Measurements from ENCODE around the gene HSPD1. TPM values are rescaled to one million over a fixed set of nuclear protein-coding genes. Genes with fewer than 3 reads are reported as not detected.
A peak's percentile ranks its signal among the peaks of the same experiment; 100 is the strongest.

Gene HSPD1
- total and polyA plus RNA-seq, 2 of the 13 experiments (the other 11 are each of a cell fraction or from before 2014, with no cell fraction given) = 685 to 2,610 TPM

DNA sequence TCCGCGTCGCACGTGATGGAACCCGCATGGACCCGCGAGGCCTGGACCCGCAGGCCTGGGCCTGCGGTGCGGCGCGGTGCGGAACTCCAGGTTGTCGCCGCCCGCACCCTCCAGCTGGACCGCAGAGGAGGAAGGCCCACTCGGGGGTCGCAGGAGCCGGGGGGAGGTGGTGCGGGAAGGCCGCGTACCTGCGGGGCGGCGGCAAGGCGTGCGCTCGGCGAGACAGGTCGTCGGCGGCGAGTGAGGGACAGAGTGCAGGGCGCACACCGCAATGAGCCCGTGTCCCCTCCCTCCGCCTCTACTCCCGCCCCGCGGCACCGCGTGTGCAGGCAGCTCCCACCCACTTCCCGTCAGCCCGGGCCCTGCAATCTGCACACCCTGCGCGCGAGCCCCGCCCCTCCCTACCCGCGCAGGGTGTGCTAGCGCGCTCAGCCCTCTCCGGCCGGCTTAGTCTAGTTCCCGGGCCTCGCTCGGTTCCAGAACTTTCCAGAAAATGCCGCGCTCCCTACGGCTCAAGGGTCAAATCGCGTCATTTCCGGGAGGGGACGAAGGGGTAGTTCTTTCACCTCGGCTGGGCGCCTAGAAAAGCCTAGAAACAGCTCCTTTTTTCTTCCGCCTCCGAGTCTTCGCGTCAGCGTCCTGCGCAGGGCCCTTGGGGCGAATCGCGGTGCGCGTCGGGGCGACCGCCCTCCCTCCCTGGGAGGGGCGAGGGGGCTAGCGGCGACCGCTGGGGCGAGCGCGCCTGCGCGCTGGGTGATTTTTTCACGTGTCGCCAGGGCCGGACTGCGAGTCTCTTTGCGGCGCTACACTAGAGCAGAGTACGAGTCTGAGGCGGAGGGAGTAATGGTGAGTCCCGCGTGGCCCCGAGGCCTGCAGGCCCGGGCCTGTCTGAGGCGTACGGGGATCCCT is at the start of gene HSPD1, which contains the start of gene HSPE1 (continued):
- TF ChIP-seq, protein P1, sequence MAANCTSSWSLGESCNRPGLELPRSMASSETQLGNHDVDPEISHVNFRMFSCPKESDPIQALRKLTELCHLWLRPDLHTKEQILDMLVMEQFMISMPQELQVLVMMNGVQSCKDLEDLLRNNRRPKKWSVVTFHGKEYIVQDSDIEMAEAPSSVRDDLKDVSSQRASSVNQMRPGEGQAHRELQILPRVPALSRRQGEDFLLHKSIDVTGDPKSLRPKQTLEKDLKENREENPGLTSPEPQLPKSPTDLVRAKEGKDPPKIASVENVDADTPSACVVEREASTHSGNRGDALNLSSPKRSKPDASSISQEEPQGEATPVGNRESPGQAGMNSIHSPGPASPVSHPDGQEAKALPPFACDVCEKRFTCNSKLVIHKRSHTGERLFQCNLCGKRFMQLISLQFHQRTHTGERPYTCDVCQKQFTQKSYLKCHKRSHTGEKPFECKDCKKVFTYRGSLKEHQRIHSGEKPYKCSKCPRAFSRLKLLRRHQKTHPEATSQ (CRISPR knock-in tag; IDR thresholded peaks at IDR 0.05; ENCODE audit: borderline replicate concordance) = peak; percentile 98
- TF ChIP-seq ZNF777 (CRISPR knock-in tag; IDR thresholded peaks at IDR 0.05) (peak; percentile 78), FOSL2 (CRISPR knock-in tag; IDR thresholded peaks at IDR 0.05) (peak; percentile 82), FOXK1 (CRISPR knock-in tag; IDR thresholded peaks at IDR 0.05; ENCODE audit: borderline replicate concordance, low read depth) (peak; percentile 67), ZKSCAN8 (CRISPR knock-in tag; IDR thresholded peaks at IDR 0.05; ENCODE audit: borderline replicate concordance) (peak; percentile 90; the same call in 1 of the 2 replicates), ZNF792 (CRISPR knock-in tag; IDR thresholded peaks at IDR 0.05) (peak; percentile 87), ZNF383 (CRISPR knock-in tag; IDR thresholded peaks at IDR 0.05; ENCODE audit: borderline replicate concordance) (peak; percentile 97), PCBP2 (optimal IDR thresholded peaks at IDR 0.05; ENCODE audit: low read depth, low read length, poor library complexity, severe bottlenecking) (peak; percentile 45), ARHGAP35 (CRISPR knock-in tag; IDR thresholded peaks at IDR 0.05; ENCODE audit: borderline replicate concordance) (peak; percentile 98; the same call in 1 of the 2 replicates), ZNF530 (CRISPR knock-in tag; IDR thresholded peaks at IDR 0.05; ENCODE audit: low read depth) (peak; percentile 95), TBX3 (IDR thresholded peaks at IDR 0.05; ENCODE audit: borderline replicate concordance) (peak; percentile 87), ZNF672 (CRISPR knock-in tag; IDR thresholded peaks at IDR 0.05) (peak; percentile 92), ZNF607 (CRISPR knock-in tag; IDR thresholded peaks at IDR 0.05; ENCODE audit: borderline replicate concordance) (peak; percentile 94; the same call in 1 of the 2 replicates), MTF1 (CRISPR knock-in tag; IDR thresholded peaks at IDR 0.05) (peak; percentile 92; the same call in 1 of the 2 replicates), DNMT3B (CRISPR knock-in tag; conservative IDR thresholded peaks at IDR 0.05) (0 out of 2 replicates have a peak, but pooled peaks have one; percentile 98), HOXA5 (CRISPR knock-in tag; IDR thresholded peaks at IDR 0.05) (peak; percentile 88)
- TF ChIP-seq, protein P2, sequence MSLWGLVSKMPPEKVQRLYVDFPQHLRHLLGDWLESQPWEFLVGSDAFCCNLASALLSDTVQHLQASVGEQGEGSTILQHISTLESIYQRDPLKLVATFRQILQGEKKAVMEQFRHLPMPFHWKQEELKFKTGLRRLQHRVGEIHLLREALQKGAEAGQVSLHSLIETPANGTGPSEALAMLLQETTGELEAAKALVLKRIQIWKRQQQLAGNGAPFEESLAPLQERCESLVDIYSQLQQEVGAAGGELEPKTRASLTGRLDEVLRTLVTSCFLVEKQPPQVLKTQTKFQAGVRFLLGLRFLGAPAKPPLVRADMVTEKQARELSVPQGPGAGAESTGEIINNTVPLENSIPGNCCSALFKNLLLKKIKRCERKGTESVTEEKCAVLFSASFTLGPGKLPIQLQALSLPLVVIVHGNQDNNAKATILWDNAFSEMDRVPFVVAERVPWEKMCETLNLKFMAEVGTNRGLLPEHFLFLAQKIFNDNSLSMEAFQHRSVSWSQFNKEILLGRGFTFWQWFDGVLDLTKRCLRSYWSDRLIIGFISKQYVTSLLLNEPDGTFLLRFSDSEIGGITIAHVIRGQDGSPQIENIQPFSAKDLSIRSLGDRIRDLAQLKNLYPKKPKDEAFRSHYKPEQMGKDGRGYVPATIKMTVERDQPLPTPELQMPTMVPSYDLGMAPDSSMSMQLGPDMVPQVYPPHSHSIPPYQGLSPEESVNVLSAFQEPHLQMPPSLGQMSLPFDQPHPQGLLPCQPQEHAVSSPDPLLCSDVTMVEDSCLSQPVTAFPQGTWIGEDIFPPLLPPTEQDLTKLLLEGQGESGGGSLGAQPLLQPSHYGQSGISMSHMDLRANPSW (CRISPR knock-in tag; IDR thresholded peaks at IDR 0.05; ENCODE audit: borderline replicate concordance) = peak; percentile 97
- TF ChIP-seq, protein P3, sequence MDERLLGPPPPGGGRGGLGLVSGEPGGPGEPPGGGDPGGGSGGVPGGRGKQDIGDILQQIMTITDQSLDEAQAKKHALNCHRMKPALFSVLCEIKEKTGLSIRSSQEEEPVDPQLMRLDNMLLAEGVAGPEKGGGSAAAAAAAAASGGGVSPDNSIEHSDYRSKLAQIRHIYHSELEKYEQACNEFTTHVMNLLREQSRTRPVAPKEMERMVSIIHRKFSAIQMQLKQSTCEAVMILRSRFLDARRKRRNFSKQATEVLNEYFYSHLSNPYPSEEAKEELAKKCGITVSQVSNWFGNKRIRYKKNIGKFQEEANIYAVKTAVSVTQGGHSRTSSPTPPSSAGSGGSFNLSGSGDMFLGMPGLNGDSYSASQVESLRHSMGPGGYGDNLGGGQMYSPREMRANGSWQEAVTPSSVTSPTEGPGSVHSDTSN (CRISPR knock-in tag; IDR thresholded peaks at IDR 0.05) = 0 out of 2 replicates have a peak, but pooled peaks have one; percentile 38
- TF ChIP-seq, protein P4, sequence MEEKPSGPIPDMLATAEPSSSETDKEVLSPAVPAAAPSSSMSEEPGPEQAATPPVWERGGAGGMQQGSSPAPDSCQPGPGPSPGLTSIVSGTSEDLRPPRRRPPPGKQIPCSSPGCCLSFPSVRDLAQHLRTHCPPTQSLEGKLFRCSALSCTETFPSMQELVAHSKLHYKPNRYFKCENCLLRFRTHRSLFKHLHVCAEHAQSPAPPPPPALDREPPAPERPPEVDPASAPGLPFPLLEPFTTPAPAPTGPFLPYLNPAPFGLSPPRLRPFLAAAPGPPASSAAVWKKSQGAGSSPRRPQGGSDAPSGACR (CRISPR knock-in tag; IDR thresholded peaks at IDR 0.05) = peak; percentile 63; the same call in 1 of the 2 replicates
- TF ChIP-seq, protein P5, sequence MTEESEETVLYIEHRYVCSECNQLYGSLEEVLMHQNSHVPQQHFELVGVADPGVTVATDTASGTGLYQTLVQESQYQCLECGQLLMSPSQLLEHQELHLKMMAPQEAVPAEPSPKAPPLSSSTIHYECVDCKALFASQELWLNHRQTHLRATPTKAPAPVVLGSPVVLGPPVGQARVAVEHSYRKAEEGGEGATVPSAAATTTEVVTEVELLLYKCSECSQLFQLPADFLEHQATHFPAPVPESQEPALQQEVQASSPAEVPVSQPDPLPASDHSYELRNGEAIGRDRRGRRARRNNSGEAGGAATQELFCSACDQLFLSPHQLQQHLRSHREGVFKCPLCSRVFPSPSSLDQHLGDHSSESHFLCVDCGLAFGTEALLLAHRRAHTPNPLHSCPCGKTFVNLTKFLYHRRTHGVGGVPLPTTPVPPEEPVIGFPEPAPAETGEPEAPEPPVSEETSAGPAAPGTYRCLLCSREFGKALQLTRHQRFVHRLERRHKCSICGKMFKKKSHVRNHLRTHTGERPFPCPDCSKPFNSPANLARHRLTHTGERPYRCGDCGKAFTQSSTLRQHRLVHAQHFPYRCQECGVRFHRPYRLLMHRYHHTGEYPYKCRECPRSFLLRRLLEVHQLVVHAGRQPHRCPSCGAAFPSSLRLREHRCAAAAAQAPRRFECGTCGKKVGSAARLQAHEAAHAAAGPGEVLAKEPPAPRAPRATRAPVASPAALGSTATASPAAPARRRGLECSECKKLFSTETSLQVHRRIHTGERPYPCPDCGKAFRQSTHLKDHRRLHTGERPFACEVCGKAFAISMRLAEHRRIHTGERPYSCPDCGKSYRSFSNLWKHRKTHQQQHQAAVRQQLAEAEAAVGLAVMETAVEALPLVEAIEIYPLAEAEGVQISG (CRISPR knock-in tag; IDR thresholded peaks at IDR 0.05) = peak; percentile 94
